ENCODE results near the gene TMEM107.

The TMEM107 gene

DNA sequence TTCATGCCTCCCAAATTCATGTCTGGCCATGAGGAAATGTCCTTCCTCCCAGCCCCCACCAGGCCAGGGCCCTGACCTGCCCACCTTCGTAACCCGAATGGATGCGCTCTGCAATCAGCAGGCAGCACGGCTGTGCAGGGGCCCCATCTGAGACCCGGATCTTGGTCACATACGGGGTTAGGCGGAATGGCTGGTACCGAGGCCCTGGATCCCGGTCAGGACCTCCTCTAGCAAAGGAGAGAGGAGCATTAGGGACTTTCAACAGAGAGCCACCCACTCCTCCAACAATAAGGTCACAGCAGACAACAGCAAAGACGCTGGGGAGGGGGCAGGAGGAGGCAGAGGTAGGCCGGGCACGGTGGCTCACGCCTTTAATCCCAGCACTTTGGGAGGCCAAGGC lies 27.6 kb downstream of the TMEM107 start:
- no peak for DNase-seq

DNA sequence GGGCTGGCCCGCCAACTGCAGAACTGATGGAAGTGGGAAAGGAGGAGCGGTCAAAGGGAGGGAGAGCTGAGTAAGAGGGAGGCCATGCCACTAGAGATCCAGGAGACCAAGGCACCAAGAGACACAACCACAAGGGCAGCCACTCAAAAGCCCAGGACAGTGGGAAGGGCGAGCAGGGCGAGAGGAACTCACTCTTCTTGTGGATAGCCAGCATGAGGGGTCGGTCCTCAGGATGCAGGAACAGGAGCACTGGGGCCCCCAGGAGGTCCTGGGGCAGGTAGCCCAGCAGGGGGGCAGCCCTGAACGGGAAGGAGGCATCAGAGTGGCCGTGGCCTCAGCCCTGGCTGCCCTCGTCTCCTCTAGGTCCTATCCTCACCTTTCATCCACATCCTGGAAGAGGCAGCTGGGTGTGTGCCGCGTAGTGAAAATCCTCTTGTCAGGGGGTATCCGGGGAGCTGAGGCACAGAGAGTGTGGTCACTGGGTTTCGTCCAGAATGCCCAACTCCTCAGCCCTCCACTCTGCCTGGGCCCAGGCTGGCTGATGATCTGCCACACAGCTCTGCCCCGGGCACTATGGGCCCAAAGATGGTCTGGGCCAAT lies 28.3 kb downstream of the TMEM107 start:
- DNase-seq = no peak

DNA sequence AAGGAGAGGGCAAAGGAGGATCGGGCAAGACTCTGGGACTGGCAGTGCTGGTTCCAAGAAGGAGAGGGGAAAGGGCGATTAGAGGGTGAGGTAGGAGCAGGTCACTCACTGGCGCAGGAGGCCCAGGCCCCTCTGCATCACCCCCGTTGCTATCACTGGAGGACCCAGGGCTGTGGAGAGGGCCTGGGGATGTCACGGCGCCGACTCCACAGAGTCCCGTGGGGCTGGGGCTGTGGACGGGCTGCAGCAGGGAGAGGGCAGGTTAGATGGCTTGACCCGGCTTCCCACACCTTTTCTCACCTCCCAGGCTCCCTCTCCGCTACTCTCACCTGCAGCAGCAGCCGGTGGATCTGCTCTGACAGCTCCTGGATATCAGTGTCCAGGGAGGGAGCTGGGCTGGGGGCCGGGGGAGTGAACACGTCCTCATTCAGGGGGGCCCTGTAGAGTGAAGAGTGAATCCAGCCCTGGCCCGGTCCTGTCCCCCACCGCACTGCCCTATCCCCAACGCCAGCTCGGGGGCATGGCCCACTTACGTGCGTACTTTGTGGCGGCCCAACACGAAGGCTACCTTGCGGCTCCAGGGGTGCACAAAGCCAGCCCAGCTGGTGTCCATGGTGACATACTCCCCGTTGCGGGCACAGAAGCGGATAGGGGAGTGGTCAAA lies 28.9 kb downstream of the TMEM107 start:
- DNase-seq = no peak

DNA sequence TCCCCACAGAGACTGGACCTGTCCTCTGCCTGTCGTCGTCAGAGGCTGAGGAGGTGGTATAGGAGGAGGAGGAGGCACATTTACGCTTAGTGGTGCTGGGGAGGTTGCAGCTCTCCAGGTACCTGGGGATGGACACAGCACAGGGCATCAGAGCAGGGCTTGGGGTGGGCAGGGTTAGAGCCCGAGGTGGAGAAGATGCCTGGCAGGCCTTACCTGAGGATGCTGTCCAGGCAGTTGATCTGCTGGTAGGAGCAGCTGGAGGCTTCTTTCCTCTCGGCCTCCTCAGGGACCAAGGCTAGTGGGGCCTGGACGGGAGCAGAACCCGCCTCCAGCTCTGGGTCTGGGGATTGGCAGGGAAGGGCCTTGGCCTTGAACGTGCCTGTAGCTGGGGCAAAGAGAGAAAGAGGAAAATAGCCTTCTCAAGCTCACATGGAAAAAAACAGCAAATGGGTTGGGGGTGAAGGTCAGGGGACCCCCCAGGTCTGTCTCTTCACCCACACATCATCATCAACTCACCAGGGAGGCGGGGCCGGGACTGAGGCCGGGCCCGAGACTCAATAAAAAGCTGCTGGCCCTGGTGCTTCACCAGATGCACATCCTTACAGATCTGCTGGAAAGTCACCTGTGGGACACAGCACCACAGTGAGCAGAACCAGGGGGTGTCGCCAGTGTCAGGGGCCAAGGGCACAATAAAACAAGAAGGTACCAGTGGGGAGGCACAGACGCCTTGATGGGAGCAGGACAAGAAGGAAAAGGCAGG lies 29.6 kb downstream of the TMEM107 start:
- no peak for DNase-seq

DNA sequence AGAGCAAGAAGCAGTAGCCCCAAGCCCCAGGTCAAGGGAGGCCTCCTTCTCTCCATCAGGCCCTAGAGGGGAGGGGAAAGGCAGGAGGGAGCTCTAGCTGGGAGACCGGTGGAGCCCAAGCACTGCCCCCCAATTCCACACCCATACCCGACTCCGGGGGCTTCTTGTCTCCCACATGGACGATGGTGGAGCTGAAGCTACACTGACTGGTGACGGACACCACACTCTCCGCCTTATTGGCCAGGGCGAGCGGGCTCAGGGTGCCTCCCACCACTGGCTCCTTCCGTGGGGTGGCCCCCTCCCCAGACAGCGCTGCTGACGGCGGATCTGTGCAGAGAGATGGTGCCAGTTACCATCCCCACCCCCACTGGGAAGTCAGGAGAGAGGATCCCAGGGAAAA lies 30.4 kb downstream of the TMEM107 start:
- DNase-seq = no peak

DNA sequence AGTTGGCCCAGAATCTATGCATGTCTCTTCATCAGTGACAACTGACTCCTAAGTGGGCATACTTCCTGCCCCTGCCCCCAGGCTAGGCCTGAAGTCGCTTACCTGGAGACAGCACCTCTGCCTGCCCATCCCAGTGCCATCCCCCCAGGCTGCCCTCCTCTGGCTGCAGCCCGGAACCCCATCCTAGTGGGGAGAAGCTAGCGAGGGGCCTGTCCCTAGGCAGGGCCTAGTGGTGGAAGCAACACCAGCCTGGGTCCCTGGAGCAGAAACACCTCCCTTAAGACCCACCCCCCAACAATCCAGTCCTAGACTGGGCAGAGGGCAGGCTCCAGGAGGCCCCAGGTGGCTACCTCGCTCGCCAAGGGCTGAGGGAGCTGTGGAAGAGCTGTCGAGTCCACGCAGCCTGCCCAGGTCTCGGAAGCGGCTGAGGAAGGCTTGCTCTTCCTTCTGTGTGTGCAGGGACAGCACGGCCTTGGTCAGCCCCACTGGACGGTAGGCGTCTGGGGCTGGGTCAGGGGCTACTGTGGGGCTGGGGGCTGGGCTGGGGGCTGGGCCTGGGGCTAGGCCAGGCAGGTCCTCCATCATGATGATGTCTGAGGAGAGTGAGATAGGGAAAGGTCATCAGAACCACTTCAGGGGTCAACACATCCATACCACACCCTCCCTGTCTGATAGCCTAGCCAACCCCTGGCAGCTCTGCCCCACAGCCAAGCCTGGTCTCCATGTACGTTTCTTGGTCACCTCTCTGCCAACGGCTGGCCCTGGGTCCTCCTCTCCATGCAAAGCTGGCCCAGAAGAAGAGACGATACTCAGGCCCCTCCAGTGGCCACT lies 31.6 kb downstream of the TMEM107 start:
- no peak for DNase-seq

DNA sequence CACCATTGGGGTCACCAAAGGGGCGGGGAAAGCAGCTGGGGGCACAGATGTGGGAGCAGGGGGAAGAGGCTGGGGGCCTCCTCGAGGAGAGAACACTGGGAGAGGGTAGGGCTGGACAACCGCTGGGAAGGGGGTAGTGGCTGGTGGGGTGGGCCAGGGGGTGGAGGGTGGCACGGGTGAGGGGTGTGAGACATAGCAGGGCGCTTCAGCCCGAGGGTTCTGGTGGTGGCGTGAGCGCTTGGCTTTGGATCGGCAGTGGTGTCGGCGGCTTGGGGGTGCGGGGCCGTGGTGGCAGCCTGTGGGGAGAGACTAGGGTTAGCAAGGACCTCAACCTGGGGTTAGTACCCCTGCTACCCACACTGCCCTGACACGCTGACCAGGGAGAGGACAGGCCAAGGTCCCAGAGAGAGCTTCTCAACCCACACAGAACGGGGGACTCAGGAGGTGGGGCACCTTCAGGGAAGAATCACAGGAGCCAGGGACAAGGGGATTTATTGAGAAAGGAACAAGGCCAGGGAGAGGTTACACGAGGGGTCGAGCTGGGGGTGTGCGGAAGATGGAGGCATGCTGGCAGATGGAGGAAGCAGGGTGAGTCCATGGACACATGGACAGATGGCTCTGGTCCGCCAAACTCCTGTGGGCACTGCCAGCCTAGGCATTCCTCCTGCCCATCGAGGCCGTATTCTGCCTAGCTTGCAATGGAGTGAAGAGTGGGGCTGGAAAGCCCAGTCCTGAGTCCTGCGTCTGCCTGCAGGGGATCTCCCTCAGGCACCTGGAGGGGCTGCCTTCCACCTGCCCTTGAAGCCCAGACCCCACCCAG lies 32.4 kb downstream of the TMEM107 start:
- DNase-seq = no peak

DNA sequence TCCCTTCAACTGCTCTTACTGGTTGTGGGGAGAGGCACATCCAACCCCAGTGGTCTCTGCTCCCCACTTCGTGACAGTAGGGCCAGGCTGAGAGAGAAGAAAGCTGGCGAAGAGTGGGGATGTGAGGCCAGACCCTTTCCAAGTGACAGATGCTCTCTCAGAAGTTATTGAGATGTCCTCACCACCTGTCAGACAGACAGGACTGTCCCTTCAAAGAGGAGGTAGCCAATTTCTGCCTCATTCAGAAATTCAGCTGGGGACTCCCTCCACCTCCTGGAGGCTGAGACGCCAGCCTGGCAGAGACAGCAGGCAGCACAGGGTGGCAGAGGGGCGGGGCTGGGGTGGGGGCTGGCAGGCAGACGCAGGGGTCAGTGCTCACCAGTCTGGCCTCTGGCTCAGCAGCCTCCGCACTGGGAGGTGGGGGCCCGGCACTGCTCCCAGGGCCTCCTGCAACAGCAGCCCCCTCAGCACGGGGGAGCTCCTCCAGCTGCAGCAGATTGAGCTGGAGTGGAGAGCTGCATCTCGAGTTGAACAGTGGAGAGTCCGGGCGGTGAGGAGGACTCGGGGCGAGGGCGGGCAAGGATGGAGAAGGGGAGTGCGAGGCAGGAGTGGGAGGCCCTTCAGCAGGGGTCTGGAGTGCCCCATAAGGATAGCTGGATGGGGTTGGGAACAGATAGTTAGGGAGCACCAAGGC lies 33.1 kb downstream of the TMEM107 start:
- DNase-seq = no peak

DNA sequence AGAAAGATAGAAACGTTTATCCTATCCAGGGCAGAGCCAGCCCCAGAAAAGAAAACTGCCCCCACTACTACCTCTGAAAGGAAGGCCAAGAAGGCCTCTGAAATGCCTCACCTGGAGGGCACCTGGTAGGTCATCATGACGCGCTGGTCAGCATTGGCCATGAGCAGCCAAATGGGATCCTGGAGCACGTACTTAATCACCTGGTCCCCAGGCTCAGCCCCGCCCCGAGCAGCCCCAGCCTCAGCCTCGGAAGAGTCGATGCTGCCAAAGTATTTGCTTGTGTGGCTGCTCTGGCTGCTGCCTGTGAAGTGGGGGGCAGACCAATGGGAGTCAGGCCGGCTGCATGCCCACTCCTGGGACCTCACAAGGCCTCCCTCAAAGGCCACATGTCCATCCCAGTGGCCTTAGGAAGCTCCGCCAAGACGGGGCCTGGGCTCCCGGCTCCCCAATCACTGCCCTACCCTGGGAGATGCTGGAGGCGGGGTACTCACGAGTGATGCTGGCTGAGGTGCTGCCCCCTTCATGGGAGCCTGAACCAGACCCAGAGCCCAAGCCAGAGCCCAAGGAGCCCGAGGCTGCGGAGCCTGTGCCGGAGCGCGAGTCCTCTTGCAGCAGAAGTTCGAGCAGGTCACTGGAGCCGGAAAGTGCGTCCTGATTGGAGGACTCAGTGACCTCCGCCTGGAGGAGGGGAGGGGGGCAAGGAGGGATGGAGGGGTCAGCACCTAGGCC lies 33.9 kb downstream of the TMEM107 start:
- DNase-seq = no peak

DNA sequence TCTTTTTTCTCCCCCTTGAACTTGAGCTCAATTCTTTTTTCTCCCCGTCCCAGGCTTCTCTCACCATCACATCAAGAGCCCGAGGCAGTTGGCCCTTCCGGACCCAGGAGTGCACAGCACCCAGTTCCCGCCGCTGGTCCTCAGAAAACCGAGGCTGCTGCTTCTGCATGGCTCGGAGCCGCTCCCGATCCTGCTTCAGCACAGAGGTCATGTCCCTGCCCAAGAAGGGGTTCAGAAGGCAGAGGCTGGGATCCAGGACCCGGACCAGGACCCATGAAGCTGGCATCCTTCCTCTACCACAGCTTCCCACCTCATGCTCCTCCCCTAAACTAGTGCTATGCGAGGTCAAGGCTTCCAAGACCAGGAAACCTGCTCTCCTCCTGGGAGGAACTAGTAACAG lies 34.4 kb downstream of the TMEM107 start:
- DNase-seq = no peak

DNA sequence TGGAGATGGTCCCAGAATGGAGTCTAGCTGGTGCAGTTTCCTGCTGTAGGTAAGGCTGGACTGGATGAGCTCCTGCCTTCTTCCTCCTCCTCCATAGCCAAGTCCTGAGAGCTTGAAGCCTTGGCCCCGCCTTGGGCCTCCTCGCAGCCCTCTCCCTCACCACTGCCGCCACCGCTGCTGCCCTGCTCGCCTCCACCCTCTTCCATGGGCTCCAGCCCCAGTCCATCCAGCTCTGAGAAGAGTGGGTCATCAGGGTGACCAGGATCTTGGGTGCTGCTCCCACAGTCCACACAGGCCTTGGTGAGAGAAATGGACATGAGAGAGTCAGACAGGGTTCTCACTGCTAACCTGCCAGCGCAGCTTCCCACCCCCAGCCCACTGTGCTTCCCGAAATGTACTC lies 35.1 kb downstream of the TMEM107 start:
- no peak for DNase-seq

DNA sequence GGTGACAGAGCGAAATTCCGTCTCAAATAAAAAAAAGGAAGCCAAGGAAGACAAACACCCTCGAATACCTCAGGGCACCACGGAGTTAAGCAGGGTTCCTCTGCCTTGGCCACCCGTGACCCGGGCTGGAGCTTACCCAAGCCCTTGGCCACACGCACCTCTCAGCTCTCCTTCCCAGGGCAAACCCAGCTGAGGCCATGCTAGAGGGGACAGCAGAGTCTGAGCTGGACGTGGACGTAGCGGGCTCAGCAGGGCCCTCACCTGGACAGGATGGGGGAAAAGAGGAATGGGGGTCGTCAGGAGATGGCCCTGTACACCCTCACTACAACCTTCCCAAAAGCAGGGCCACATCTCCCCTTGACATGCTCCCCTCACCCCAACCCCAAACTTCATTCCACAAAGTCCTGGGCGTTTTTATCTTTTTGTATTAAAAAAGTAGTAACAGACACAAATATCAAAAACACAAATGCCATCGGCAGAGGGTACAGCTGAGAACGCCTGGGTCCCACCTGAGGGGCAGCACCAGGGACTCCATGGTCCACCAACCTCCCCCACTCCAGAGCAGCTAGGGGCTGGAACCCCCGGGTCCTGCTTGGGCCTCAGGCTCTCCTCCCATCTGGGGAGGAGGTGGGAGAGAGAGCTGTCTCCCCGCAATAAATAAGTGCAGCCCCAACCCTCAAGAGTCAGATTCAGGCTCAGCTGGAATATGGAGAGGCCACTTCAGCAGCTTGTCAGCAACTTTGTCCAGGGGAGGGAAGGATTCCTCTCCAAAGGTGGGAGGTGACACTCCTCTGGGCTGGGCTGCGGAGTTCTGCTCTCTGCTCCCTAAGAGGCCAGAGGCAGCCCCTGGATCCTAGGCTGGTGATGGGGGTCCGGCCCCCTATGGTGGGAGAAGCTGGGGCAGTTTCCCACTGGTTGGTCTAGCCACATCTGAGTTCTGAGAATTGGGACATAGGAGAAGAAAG lies 35.8 kb downstream of the TMEM107 start:
- no peak for DNase-seq

DNA sequence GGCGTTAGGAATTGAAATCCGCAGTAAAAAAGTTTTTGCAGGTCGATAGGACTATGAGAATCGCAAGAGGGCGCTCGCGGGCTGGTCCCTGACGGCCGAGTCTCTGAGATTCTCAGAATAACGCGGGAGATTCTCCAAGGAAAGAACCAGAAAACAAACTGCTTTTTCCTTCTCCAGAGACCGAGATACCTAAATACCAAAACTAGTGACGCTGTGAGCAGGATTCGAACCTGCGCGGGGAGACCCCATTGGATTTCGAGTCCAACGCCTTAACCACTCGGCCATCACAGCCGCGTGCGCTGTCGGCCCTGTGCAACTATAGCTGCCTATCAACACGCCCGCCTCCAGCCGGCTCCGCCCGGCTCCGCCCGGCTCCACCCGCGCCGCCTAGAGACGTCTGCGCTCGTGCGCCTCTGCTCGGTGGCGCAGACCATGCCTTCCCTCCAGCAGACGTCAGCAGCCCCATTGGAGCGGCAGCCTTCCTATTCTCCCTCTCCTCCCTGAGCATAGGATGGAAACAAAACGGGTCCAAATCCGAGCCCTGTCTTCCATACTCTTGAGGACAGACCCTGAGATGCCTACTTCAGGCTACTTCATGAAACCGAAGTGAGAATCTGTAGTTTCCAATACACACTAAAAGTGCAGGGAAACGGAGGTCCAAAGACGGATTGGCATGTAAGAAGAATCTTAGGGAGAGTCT lies 37.4 kb downstream of the TMEM107 start:
- peak; percentile 95 for DNase-seq

DNA sequence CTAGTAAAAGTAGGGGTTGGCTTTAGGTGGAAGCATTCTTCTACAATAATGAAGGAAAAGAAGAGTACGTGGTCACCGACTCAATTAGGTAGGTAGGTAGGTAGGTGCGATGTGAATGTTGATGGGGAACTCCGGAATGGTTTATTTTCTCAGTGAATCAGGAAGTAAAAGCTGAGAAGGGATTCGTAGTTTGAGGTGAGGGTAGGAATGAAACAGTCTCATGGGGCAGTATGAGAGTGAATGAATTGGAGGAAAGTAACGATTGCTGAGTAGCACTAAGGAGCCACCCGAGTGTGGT lies 37.9 kb downstream of the TMEM107 start:
- no peak for DNase-seq

DNA sequence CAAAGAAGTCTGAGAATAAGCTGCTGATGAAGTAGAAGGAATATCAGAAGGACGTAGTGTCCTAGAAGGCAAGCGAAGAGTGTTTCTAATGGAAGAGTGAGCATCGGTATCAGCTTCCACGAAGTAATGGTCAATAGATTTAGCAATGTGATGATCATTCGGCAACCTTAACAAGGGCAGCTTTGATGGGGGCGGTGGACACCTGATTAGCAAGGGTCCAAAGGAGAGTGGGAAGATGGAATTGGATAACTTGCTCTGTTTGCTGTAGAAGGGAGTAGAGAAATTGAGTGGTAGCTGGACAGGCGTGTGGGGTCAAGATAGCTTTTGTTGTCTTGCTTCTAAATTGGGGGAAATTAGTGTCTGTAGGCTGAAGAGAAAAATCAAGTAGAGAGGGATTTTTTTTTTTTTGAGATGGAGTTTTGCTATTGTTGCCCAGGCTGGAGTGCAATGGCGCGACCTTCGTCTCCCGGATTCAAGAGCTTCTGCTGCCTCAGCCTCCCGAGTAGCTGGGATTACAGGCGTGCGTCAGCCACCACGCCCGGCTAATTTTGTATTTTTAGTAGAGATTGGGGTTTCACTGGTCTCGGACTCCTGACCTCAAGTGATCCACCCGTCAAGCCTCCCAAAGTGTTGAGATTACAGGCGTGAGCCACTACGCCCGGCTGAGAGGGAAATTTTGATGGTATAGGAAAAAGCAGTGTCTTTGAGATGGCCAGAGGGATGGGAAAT lies 38.4 kb downstream of the TMEM107 start:
- no peak for DNase-seq

DNA sequence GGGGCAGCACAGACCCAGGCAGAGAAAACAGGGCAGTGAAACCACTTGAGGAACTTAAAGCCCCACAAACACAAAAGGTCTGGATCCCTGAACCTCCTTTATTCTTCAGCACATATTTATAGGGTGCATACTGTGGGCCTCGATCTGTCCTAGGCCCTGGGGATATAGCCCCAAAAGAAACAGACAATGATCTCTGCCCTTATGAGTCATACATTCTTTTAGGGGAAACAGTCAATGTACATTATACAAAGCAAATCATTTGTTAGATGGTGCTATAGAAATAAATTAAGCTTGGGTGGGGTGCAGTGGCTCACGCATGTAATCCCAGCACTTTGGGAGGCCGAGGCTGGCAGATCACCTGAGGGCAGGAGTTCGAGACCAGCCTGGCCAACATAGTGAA lies 42.2 kb downstream of the TMEM107 start:
- no peak for DNase-seq

DNA sequence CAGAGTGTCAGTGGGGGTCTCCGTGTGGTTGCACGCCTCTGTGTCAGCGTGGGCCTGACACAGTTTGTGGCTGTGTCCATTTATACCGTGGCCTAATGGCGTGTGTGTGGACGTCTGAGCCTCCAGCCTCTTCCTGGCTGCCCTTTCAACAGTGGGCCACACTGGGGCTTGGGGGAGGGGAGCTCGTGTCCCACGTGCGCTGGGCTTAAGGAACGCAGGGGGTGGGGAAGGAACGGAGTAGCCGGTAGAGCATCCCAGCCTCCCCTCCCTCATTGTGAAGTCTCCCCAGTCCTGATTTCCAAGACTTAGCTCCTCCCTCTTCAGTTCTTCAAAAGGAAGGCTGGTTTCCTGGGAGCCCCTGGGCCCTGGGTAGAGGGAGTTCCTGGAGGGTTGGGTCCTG lies 42.8 kb downstream of the TMEM107 start:
- DNase-seq = no peak

DNA sequence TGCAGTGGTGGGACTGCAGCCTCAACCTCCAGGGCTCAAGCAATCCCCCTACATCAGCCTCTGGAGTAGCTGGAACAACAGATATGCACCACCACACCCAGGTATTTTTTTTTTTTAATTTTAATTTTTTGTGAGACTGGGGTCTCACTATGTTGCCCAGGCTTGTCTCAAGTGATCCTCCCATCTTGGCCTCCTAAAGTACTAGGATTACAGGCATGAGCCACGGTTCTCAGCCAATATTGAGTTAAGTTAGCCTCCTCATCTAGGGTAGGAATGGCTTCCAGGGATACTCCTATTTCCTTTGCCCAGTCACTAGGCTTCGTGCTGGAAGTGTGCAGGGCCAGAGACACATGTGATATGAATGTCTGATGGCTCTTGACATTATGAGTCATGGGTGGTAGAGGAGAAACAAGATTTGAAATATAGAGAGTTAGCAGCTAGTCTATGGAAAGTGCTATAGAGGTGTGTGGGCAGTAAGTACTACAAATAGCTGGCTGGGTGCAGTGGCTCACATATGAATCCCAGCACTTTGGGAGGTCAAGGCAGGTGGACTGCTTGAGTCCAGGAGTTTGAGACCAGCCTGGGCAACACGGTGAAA lies 44.2 kb downstream of the TMEM107 start:
- no peak for DNase-seq

Data from activated naive CD4-positive, alpha-beta T cell treated with anti-CD3 and anti-CD28 coated beads, Interleukin-2, amount 50 U/mL, for 16 hours (primary cell).